Peyer's patch (tissue), 4 donors: ENCODE results near the gene VSTM2B. TPM values are rescaled to one million over a fixed set of nuclear protein-coding genes. Genes with fewer than 3 reads are reported as not detected.

Source experiments
- DNase-seq, 3 donors: peaks; one replicate each; pipeline ENCODE4 v3.0.0-alpha.2; 2017 to 2019
- H3K27ac ChIP-seq, 4 donors: fragments of 200-600 bp; sonication (generic); one replicate each; pipeline ENCODE4 v1.5.1; 2016 to 2019
- H3K27me3 ChIP-seq, 2 donors: fragments of 200-600 bp; sonication (generic); one replicate each; pipeline ENCODE4 v1.5.1; 2019
- H3K36me3 ChIP-seq, 3 donors: fragments of 200-600 bp; sonication (generic); one replicate each; pipeline ENCODE4 v1.5.1; 2016 to 2019
- H3K4me1 ChIP-seq, 4 donors: fragments of 200-600 bp; sonication (generic); one replicate each; pipeline ENCODE4 v1.5.1; 2016 to 2019
- H3K4me3 ChIP-seq, 4 donors: fragments of 200-600 bp; sonication (generic); 1 replicate in 3 of 4; 2 replicates in 1 of 4; pipeline ENCODE4 v1.5.1; 2016 to 2019; ENCODE audit warnings: mild to moderate bottlenecking in 1 of 4
- H3K9me3 ChIP-seq, 4 donors: fragments of 200-600 bp; sonication (generic); one replicate each; pipeline ENCODE4 v1.5.1; 2016 to 2019; ENCODE audit warnings: mild to moderate bottlenecking in 1 of 4
- CTCF ChIP-seq, 6 experiments: fragments of 450-650 bp in 4 of 6; fragments of 200-600 bp in 2 of 6; sonication (generic) in 1 of 6; IDR thresholded peaks; one replicate each; pipeline ENCODE4 v1.5.1; 2017 to 2019; ENCODE audit warnings: antibody characterized with exemption in 6 of 6, mild to moderate bottlenecking in 3 of 6, moderate library complexity in 1 of 6
- POLR2A ChIP-seq, 2 donors: fragments of 450-650 bp; IDR thresholded peaks; one replicate each; pipeline ENCODE4 v1.5.1; 2017; ENCODE audit warnings: antibody characterized with exemption in 2 of 2, mild to moderate bottlenecking in 2 of 2, moderate library complexity in 2 of 2
- total RNA-seq, 4 donors: library from RNA; depleted of rRNA; stranded (reverse); fragments of >200 nt; gene quantifications; one replicate each; pipeline ENCODE4 v1.1.0, GENCODE V29; 2016

Gene VSTM2B
- total RNA-seq, 4 donors from 2014 or later = not detected

GRCh38 chr19:29591670-29592069, 65.9 kb downstream of the VSTM2B start:
- no peak overlapping the region for H3K4me3 ChIP-seq
- no peaks in the 10 kb centered on the region for H3K9me3 ChIP-seq
- no peaks in the 10 kb centered on the region for H3K36me3 ChIP-seq
- no peak for DNase-seq
- H3K27ac ChIP-seq = no peak overlapping the region
- TF ChIP-seq POLR2A (IDR thresholded peaks at IDR 0.05) (no peak), CTCF (IDR thresholded peaks at IDR 0.05) (no peak)
- H3K4me1 ChIP-seq = no peaks in the 10 kb centered on the region
- H3K27me3 ChIP-seq = no peaks in the 10 kb centered on the region

GRCh38 chr19:29593869-29594268, 68.1 kb downstream of the VSTM2B start:
- H3K4me1 ChIP-seq = no peaks in the 10 kb centered on the region
- no peak overlapping the region for H3K27ac ChIP-seq
- no peaks in the 10 kb centered on the region for H3K9me3 ChIP-seq
- DNase-seq = no peak
- H3K27me3 ChIP-seq = no peaks in the 10 kb centered on the region
- no peaks in the 10 kb centered on the region for H3K36me3 ChIP-seq
- no peak overlapping the region for H3K4me3 ChIP-seq
- no peak for TF ChIP-seq POLR2A (IDR thresholded peaks at IDR 0.05)
- no peak for TF ChIP-seq CTCF (IDR thresholded peaks at IDR 0.05)

- TF ChIP-seq CTCF (IDR thresholded peaks at IDR 0.05) = no peak
- TF ChIP-seq POLR2A (IDR thresholded peaks at IDR 0.05) = no peak
Observed at GRCh38 chr19:29596080-29596727, 70.4 kb downstream of the VSTM2B start.

GRCh38 chr19:29596885-29597525, 71.2 kb downstream of the VSTM2B start:
- Histone ChIP-seq H3K36me3 (no peaks in the 10 kb centered on the region), H3K9me3 (no peaks in the 10 kb centered on the region), H3K4me1 (no peaks in the 10 kb centered on the region), H3K27ac (no peak overlapping the region), H3K4me3 (no peak overlapping the region), H3K27me3 (no peaks in the 10 kb centered on the region)
- no peak for DNase-seq
- TF ChIP-seq CTCF (IDR thresholded peaks at IDR 0.05) (peak in 1 of 6 experiments; percentile 26), POLR2A (IDR thresholded peaks at IDR 0.05) (no peak)

More at GRCh38 chr19:29596080-29596727, 70.4 kb downstream of the VSTM2B start:
- no peaks in the 10 kb centered on the region for H3K9me3 ChIP-seq
- H3K4me1 ChIP-seq = no peaks in the 10 kb centered on the region
- no peaks in the 10 kb centered on the region for H3K27me3 ChIP-seq
- no peak overlapping the region for H3K4me3 ChIP-seq
- no peak overlapping the region for H3K27ac ChIP-seq
- DNase-seq = peak in 1 of 3 donors; percentile 7
- H3K36me3 ChIP-seq = no peaks in the 10 kb centered on the region

DNA sequence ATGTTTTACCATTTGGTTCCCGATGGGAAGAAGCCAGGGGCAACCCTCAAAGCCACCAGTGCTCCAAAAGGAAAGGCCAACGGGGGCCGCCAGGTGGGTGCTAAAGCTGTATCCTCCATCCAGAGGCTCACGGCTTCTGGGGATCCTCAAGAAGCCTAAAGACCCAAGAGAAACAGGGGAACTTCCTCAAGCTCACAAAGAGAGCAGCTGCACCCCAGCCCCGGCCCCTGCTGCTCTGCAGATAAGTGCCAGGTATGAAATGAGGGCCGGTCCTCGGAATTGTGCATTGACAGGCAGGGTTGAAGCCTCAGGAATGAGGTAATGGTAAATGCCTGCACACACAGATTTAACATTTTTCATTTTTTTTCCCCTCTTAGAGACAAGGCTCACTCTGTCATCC, 72.2 kb downstream of the VSTM2B start:
- no peaks in the 10 kb centered on the region for H3K4me1 ChIP-seq
- H3K27ac ChIP-seq = no peak overlapping the region
- H3K9me3 ChIP-seq = no peaks in the 10 kb centered on the region
- H3K36me3 ChIP-seq = no peaks in the 10 kb centered on the region
- DNase-seq = peak in 1 of 3 donors; percentile 35
- H3K27me3 ChIP-seq = no peaks in the 10 kb centered on the region
- TF ChIP-seq CTCF (IDR thresholded peaks at IDR 0.05) (no peak), POLR2A (IDR thresholded peaks at IDR 0.05) (no peak)
- no peak overlapping the region for H3K4me3 ChIP-seq
